ENCODE data around the gene TLDC2.

The TLDC2 gene

GRCh38 chr20:36875702-36876472 is at the start of gene TLDC2:
TLDC2 (plus strand) TSS chr20:36876138; CDS start chr20:36876175, 37 bp downstream.
- no peak within 1 kb of the TSS for H3K4me3 ChIP-seq (replicated peaks; ENCODE audit: low read depth, low read length)
- TF ChIP-seq, protein P1, sequence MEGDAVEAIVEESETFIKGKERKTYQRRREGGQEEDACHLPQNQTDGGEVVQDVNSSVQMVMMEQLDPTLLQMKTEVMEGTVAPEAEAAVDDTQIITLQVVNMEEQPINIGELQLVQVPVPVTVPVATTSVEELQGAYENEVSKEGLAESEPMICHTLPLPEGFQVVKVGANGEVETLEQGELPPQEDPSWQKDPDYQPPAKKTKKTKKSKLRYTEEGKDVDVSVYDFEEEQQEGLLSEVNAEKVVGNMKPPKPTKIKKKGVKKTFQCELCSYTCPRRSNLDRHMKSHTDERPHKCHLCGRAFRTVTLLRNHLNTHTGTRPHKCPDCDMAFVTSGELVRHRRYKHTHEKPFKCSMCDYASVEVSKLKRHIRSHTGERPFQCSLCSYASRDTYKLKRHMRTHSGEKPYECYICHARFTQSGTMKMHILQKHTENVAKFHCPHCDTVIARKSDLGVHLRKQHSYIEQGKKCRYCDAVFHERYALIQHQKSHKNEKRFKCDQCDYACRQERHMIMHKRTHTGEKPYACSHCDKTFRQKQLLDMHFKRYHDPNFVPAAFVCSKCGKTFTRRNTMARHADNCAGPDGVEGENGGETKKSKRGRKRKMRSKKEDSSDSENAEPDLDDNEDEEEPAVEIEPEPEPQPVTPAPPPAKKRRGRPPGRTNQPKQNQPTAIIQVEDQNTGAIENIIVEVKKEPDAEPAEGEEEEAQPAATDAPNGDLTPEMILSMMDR (IDR thresholded peaks at IDR 0.05; ENCODE audit: low read depth, low read length, missing control alignments) = no peak
- no peak for DNase-seq (ENCODE audit: extremely low read depth, low read depth)

DNA sequence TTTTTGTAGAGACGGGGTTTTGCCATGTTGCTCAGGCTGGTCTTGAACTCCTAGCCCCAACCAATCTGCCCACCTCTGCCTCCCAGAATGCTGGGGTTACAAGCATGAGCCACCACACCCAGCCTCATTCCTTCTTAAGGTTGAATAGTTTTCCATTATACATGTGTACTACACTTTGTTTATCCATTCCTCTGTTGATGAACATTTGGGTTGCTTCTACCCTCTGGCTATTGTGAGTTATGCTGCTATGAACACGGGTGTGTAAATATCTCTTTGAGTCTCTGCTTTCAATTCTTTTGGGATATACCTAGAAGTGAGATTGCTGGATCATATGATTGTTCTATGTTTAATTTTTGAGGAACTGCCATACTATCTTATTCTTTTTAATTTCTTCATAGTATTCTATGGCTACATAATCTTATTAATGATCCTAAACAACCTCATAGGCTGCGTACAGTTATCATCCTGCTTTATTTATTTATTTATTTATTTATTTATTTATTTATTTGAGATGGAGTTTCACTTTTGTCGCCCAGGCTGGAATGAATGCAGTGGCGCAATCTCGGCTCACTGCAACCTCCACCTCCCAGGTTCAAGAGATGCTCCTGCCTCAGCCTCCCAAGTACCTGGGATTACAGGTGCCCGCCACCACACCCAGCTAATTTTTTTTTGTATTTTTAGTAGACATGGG is 49.2 kb upstream of the TLDC2 start:
- TF ChIP-seq, protein P1 (IDR thresholded peaks at IDR 0.05; ENCODE audit: low read depth, low read length, missing control alignments) = no peak
- DNase-seq (ENCODE audit: extremely low read depth, low read depth) = no peak
- no peak overlapping the region for H3K4me3 ChIP-seq (replicated peaks; ENCODE audit: low read depth, low read length)

DNA sequence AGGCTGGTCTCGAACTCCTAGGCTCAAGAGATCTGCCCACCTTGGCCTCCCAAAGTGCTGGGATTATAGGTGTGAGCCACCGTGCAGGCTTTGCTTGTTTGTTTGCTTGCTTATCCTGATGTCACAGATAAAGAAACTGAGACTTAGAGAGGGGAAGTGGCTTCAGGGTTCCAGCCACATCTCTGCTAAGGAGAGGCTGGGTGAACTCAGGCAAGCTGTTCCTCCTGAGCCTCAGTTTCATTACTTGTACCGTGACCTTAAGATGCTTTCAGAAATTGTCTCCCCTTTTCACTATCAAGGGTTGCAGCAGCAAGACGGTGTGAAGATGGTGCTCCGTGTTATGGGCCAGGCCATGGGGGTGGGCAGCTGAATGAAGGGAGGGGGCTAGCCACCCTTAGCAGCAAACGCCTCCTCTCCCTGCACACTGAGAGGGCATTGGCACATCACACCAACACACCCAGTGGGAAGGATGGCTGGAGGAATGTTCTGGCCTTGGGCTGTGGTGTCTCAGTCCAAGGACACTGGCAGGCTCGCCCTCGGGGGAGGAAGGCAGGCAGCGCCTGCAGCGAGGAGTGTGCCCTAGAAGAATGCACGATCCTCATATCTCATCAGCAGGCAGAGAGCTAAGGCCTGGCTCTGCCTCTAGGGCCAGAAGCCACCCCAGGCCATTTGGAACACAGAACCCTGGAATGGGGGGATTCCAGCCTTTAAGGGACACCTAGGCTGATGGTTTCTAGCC is 48.2 kb upstream of the TLDC2 start:
- no peak for DNase-seq (ENCODE audit: extremely low read depth, low read depth)
- no peak overlapping the region for H3K4me3 ChIP-seq (replicated peaks; ENCODE audit: low read depth, low read length)
- TF ChIP-seq, protein P1 (IDR thresholded peaks at IDR 0.05; ENCODE audit: low read depth, low read length, missing control alignments) = no peak

DNA sequence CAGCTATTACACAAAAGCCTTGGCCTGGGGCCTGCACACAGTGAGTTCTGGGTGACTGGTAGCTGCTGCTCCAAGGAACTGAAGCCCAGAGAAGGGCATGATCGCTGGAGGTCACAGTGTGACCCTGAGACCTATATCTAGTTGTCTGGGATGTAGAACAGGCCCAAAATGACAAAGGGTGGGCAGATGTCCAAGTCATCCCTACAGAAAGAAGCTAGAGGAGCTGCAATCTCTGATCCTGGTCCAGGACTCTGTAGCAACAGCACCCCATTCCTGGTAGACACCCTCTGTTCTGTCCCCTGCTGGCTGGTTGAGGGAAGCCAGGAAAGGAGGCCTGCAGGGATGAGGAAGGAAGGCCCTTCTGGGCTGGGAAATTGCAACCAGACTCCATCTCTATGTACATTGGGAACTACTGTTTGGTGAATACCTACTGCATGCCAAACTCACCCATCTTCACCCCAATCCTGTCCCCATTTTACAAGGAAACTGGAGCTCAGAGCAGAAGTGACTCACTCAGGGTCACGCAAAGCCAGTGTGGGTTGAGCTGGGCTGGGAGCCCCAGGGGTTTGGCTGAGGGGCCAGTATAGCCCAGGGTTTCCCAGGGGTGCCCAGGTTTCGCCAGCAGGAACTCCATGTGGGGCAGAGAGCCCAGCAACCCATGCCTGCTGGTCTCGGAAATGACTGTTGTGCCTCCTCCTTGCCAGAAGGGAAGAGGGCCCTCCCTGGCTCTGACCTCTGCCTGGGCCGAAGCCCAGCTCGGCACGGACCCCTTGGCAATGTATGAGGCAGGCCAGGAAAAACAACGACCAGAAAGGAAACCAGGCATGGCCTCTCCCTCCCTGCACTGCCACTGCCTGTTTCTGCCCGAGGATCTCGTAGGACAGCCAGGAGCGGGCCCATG is 44.9 kb upstream of the TLDC2 start:
- H3K4me3 ChIP-seq (replicated peaks; ENCODE audit: low read depth, low read length) = no peak overlapping the region
- TF ChIP-seq, protein P1 (IDR thresholded peaks at IDR 0.05; ENCODE audit: low read depth, low read length, missing control alignments) = peak; percentile 48
- DNase-seq (ENCODE audit: extremely low read depth, low read depth) = no peak

DNA sequence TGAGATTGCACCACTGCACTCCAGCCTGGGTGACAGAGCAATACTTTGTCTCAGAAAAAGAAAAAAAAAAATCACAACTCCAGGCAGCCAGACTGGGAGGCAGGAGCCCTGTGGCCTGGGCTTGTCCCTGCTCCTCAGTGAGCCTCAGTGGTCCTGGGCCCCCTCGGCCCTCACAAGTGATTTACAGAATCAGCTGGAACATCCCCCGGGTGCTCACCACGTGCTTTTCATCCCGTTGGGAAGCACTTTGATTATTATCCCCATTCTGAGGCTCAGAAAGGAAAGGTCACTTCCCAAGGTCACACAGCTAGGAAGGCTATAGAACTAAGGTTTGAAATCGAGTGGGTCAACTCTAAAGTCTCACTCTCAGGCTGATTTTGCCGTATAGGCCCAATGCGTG is 43.1 kb upstream of the TLDC2 start:
- H3K4me3 ChIP-seq (replicated peaks; ENCODE audit: low read depth, low read length) = no peak overlapping the region
- TF ChIP-seq, protein P1 (IDR thresholded peaks at IDR 0.05; ENCODE audit: low read depth, low read length, missing control alignments) = no peak
- DNase-seq (ENCODE audit: extremely low read depth, low read depth) = no peak

All from HFF-Myc (cell line).